ENCODE measurements around the gene EPN1. TPM values are rescaled to one million over a fixed set of nuclear protein-coding genes. Genes with fewer than 3 reads are reported as not detected.

EPN1 gene
- total and polyA plus RNA-seq, 2 experiments from 2014 or later = 48.8 to 82.2 TPM

DNA sequence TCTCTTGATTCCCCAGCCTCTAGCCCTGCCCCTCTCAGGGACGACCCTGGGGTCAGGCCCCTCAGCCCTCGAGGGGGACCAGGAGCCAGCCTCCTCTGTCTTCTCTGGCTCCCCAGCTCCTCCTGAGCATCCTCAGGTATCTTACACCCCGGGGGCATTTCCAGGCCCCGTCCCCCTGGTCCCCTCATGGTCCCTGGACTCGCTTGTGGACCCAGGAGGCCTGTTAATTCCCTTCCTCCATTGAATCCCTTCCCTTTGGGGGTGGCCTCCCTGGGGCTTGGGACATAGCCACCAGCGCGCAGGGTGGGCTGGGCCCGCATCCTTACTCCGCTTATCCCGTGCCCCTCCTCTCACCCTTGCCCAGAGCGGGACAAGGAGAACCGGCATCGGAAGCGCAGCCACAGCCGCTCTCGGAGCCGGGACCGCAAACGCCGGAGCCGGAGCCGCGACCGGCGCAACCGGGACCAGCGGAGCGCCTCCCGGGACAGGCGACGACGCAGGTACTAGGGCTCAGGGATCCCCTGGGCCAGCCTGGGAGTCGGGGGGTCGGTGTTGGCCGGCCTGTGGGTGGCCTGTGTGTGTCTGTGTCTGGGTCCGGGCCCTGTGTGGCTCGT lies 16.1 kb upstream of the EPN1 start:
- no peak overlapping the region for H3K27ac ChIP-seq
- DNase-seq = no peak
- in situ Hi-C loops (cut with MboI) = loop anchor here (25.0 kb wide), 1 partner anchor 1197 kb away; the partner anchor contains the start of genes CDC42EP5 and LENG9

DNA sequence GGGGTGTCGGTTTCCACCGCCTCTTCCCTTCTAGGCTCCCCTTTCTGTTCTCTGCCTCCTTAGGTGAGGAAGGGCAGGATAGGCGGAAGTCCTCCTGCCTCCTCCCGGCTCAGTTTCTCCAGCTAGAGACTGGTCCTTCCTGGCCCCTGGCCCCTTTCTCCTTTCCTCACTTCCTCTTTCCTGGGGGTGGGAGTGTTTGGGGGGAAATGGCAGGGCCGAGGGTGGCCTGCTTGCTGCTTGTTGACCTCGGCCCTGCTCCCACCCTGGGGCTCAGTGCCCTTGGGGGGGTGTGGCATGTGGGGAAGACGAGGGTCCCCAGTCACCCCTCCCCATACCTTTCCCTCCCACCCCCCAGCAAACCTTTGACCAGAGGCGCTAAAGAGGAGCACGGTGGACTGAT lies 15.2 kb upstream of the EPN1 start:
- H3K4me1 ChIP-seq (ENCODE audit: insufficient read depth) = peaks cover 24% of the 10 kb centered on the region
- no peak overlapping the region for H3K4me3 ChIP-seq
- no peaks in the 10 kb centered on the region for H3K9me3 ChIP-seq (ENCODE audit: low read depth)
- no peak for DNase-seq
- peaks cover 8% of the 10 kb centered on the region for H3F3A ChIP-seq (ENCODE audit: insufficient read depth)
- H3K4me2 ChIP-seq (ENCODE audit: unreplicated experiment) = no peak overlapping the region
- in situ Hi-C loops (cut with MboI) = loop anchor here (25.0 kb wide), 1 partner anchor 1198 kb away; the partner anchor contains the start of genes CDC42EP5 and LENG9
- no peaks in the 10 kb centered on the region for H3K27me3 ChIP-seq (replicated peaks; ENCODE audit: insufficient read depth)
- H3K36me3 ChIP-seq (ENCODE audit: low read depth) = peaks cover 24% of the 10 kb centered on the region; the same call in 1 of the 2 replicates
- H3K79me2 ChIP-seq (ENCODE audit: insufficient read depth) = peaks cover 99% of the 10 kb centered on the region
- peaks cover 37% of the 10 kb centered on the region; the same call in 1 of the 2 replicates for H4K20me1 ChIP-seq (ENCODE audit: insufficient read depth)
- H3K27ac ChIP-seq = no peak overlapping the region
- TF ChIP-seq EZH2 (IDR thresholded peaks at IDR 0.05; ENCODE audit: insufficient read depth, poor library complexity, severe bottlenecking) (no peak), EZH2phosphoT487 (IDR thresholded peaks at IDR 0.05; ENCODE audit: insufficient read depth, low read depth) (no peak)
- H3K9ac ChIP-seq = no peak overlapping the region
- H3K9me2 ChIP-seq (ENCODE audit: insufficient read depth) = no peaks in the 10 kb centered on the region
- H2AFZ ChIP-seq = no peak overlapping the region
- 85 to 88% methylated on average over 5 to 9 of the region's 9 CpGs for WGBS, 2 experiments (ENCODE audit: low coverage in 1 of 2, low lambda C conversion rate in 2 of 2, missing lambda C conversion rate in 2 of 2)

More for the DNA sequence above, 16.1 kb upstream of the EPN1 start:
- Histone ChIP-seq H3K79me2 (ENCODE audit: insufficient read depth) (peaks cover 90% of the 10 kb centered on the region), H2AFZ (no peak overlapping the region), H3K36me3 (ENCODE audit: low read depth) (peaks cover 24% of the 10 kb centered on the region; the same call in 1 of the 2 replicates), H3K4me2 (ENCODE audit: unreplicated experiment) (no peak overlapping the region), H3K9me2 (ENCODE audit: insufficient read depth) (no peaks in the 10 kb centered on the region), H3K9ac (peak overlapping the region; percentile 98), H3F3A (ENCODE audit: insufficient read depth) (peaks cover 8% of the 10 kb centered on the region), H4K20me1 (ENCODE audit: insufficient read depth) (peaks cover 37% of the 10 kb centered on the region; the same call in 1 of the 2 replicates), H3K27me3 (replicated peaks; ENCODE audit: insufficient read depth) (no peaks in the 10 kb centered on the region), H3K9me3 (ENCODE audit: low read depth) (no peaks in the 10 kb centered on the region), H3K4me1 (ENCODE audit: insufficient read depth) (peaks cover 24% of the 10 kb centered on the region), H3K4me3 (peak overlapping the region; percentile 98)
- WGBS, 2 experiments (ENCODE audit: low coverage in 1 of 2, low lambda C conversion rate in 2 of 2, missing lambda C conversion rate in 2 of 2) = 90 to 94% methylated on average over 34 to 36 of the region's 37 CpGs
- TF ChIP-seq EZH2phosphoT487 (IDR thresholded peaks at IDR 0.05; ENCODE audit: insufficient read depth, low read depth) (no peak), EZH2 (IDR thresholded peaks at IDR 0.05; ENCODE audit: insufficient read depth, poor library complexity, severe bottlenecking) (no peak)

DNA sequence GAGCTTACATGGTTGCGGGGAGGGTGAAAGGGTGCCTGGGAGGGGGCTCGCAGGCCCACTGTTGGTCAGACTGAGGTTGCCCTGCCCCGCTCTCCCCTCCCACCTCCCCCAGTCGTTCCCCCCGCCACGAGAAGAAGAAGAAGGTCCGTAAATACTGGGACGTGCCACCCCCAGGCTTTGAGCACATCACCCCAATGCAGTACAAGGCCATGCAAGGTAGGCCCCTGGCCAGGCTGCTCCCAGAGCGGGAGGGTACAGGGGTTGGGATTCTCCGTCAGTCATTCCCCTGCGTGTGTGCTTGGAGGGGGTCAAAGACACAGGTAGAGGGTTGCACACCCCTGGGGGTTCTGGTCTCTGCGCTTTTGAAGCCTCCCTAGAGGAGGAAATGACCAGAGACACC lies 14.6 kb upstream of the EPN1 start:
- no peak overlapping the region for H3K9ac ChIP-seq
- in situ Hi-C loops (cut with MboI) = loop anchor here (25.0 kb wide), 1 partner anchor 1198 kb away; the partner anchor contains the start of genes CDC42EP5 and LENG9
- H3K4me1 ChIP-seq (ENCODE audit: insufficient read depth) = peaks cover 24% of the 10 kb centered on the region
- H3K9me2 ChIP-seq (ENCODE audit: insufficient read depth) = no peaks in the 10 kb centered on the region
- no peak overlapping the region for H3K4me3 ChIP-seq
- no peak overlapping the region for H3K27ac ChIP-seq
- peaks cover 37% of the 10 kb centered on the region; the same call in 1 of the 2 replicates for H4K20me1 ChIP-seq (ENCODE audit: insufficient read depth)
- no peaks in the 10 kb centered on the region for H3K27me3 ChIP-seq (replicated peaks; ENCODE audit: insufficient read depth)
- TF ChIP-seq EZH2 (IDR thresholded peaks at IDR 0.05; ENCODE audit: insufficient read depth, poor library complexity, severe bottlenecking) (no peak), EZH2phosphoT487 (IDR thresholded peaks at IDR 0.05; ENCODE audit: insufficient read depth, low read depth) (no peak)
- no peaks in the 10 kb centered on the region for H3K9me3 ChIP-seq (ENCODE audit: low read depth)
- H3K79me2 ChIP-seq (ENCODE audit: insufficient read depth) = peaks cover 97% of the 10 kb centered on the region
- 84 to 90% methylated on average over 5 to 12 of the region's 12 CpGs for WGBS, 2 experiments (ENCODE audit: low coverage in 1 of 2, low lambda C conversion rate in 2 of 2, missing lambda C conversion rate in 2 of 2)
- H3K36me3 ChIP-seq (ENCODE audit: low read depth) = peaks cover 24% of the 10 kb centered on the region; the same call in 1 of the 2 replicates
- no peak overlapping the region for H3K4me2 ChIP-seq (ENCODE audit: unreplicated experiment)
- H3F3A ChIP-seq (ENCODE audit: insufficient read depth) = peaks cover 8% of the 10 kb centered on the region
- DNase-seq = no peak
- no peak overlapping the region for H2AFZ ChIP-seq

DNA sequence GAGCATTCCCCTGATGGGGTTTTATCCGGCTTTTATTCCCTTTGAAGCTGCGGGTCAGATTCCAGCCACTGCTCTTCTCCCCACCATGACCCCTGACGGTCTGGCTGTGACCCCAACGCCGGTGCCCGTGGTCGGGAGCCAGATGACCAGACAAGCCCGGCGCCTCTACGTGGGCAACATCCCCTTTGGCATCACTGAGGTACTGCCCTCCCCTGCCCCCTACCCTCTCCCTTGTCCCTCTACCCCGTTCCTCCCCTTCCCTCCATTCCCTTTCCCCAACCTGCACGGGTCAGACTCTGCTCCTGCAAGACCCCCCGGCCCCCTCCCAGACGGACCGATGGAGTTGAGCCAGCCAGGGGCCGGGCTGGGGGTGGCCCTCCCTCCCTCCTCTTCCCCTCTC lies 14.0 kb upstream of the EPN1 start:
- peaks cover 24% of the 10 kb centered on the region for H3K4me1 ChIP-seq (ENCODE audit: insufficient read depth)
- no peaks in the 10 kb centered on the region for H3K9me3 ChIP-seq (ENCODE audit: low read depth)
- no peak for DNase-seq
- in situ Hi-C loops (cut with MboI) = loop anchor here (25.0 kb wide), 1 partner anchor 1199 kb away; the partner anchor contains the start of genes CDC42EP5 and LENG9
- H3K27me3 ChIP-seq (replicated peaks; ENCODE audit: insufficient read depth) = no peaks in the 10 kb centered on the region
- H4K20me1 ChIP-seq (ENCODE audit: insufficient read depth) = peaks cover 32% of the 10 kb centered on the region; the same call in 1 of the 2 replicates
- no peak overlapping the region for H3K4me3 ChIP-seq
- TF ChIP-seq EZH2phosphoT487 (IDR thresholded peaks at IDR 0.05; ENCODE audit: insufficient read depth, low read depth) = no peak
- no peak for TF ChIP-seq EZH2 (IDR thresholded peaks at IDR 0.05; ENCODE audit: insufficient read depth, poor library complexity, severe bottlenecking)
- H3K9me2 ChIP-seq (ENCODE audit: insufficient read depth) = no peaks in the 10 kb centered on the region
- no peak overlapping the region for H3K9ac ChIP-seq
- no peak overlapping the region for H3K4me2 ChIP-seq (ENCODE audit: unreplicated experiment)
- peaks cover 8% of the 10 kb centered on the region for H3F3A ChIP-seq (ENCODE audit: insufficient read depth)
- no peak overlapping the region for H3K27ac ChIP-seq
- 74 to 84% methylated on average over 5 to 16 of the region's 16 CpGs for WGBS, 2 experiments (ENCODE audit: low coverage in 1 of 2, low lambda C conversion rate in 2 of 2, missing lambda C conversion rate in 2 of 2)
- H3K79me2 ChIP-seq (ENCODE audit: insufficient read depth) = peaks cover 97% of the 10 kb centered on the region
- H2AFZ ChIP-seq = no peak overlapping the region
- peaks cover 24% of the 10 kb centered on the region; the same call in 1 of the 2 replicates for H3K36me3 ChIP-seq (ENCODE audit: low read depth)

Data from GM23248 (cell line).